PC-3 (cell line): ENCODE data around the gene PPFIBP2.

Source experiments
- CTCF ChIP-seq: fragments of 300-600 bp; sonication (generic); conservative IDR thresholded peaks from 2 replicates; pipeline ENCODE4 v1.5.1; 2017; ENCODE audit warnings: antibody characterized with exemption, low read depth, mild to moderate bottlenecking, low read length
- EZH2 ChIP-seq: fragments of 300-600 bp; sonication (generic); IDR thresholded peaks from one replicate; pipeline ENCODE4 v1.6.1; 2017; ENCODE audit warnings: antibody characterized with exemption, mild to moderate bottlenecking, low read length; ENCODE audit not compliant: unreplicated experiment
- EZH2phosphoT487 ChIP-seq: fragments of 300-600 bp; sonication (generic); IDR thresholded peaks from 2 replicates; pipeline ENCODE4 v1.6.1; 2018; ENCODE audit warnings: mild to moderate bottlenecking, antibody characterized with exemption, low read length, borderline replicate concordance

GRCh38 chr11:7686761-7687160, 173.0 kb downstream of the PPFIBP2 start:
- TF ChIP-seq EZH2 (no peak), CTCF (no peak), EZH2phosphoT487 (no peak)
